Pons (tissue), 1 donor: ENCODE results near the gene CUL1.

ENCODE experiments used
- DNase-seq: peaks from one replicate; pipeline ENCODE4 v3.0.0-alpha.2; 2016; ENCODE audit warnings: low spot score

Gene CUL1

GRCh38 chr7:148761499-148762278 lies 63.0 kb downstream of the CUL1 start:
- no peak for DNase-seq

- no peak for DNase-seq
Observed at GRCh38 chr7:148763622-148764021, 64.9 kb downstream of the CUL1 start.

- DNase-seq: no peak
Observed at GRCh38 chr7:148770004-148770403, 71.3 kb downstream of the CUL1 start.

GRCh38 chr7:148772297-148773089 lies 73.8 kb downstream of the CUL1 start:
- DNase-seq: peak; percentile 11

- DNase-seq: no peak
Observed at GRCh38 chr7:148773334-148773733, 74.6 kb downstream of the CUL1 start.

GRCh38 chr7:148774471-148774870 lies 75.8 kb downstream of the CUL1 start:
- DNase-seq: no peak

GRCh38 chr7:148782757-148783456 lies 84.2 kb downstream of the CUL1 start:
- DNase-seq: no peak

- no peak for DNase-seq
Observed at GRCh38 chr7:148783801-148784527, 85.3 kb downstream of the CUL1 start.

- DNase-seq: no peak
Observed at GRCh38 chr7:148787571-148788295, 89.0 kb downstream of the CUL1 start.

GRCh38 chr7:148789220-148789619 lies 90.5 kb downstream of the CUL1 start:
- DNase-seq: no peak

- no peak for DNase-seq
Observed at GRCh38 chr7:148790131-148790726, 91.5 kb downstream of the CUL1 start.

- DNase-seq: no peak
Observed at GRCh38 chr7:148790850-148791249, 92.1 kb downstream of the CUL1 start.

- no peak for DNase-seq
Observed at GRCh38 chr7:148791546-148791945, 92.8 kb downstream of the CUL1 start.

- no peak for DNase-seq
Observed at GRCh38 chr7:148793590-148793989, 94.9 kb downstream of the CUL1 start.

- DNase-seq: no peak
Observed at GRCh38 chr7:148794476-148794875, 95.8 kb downstream of the CUL1 start.

- DNase-seq: no peak
Observed at GRCh38 chr7:148796841-148797240, 98.1 kb downstream of the CUL1 start.

GRCh38 chr7:148799893-148800555 lies 101.3 kb downstream of the CUL1 start:
- no peak for DNase-seq

GRCh38 chr7:148800677-148801076 lies 102.0 kb downstream of the CUL1 start:
- DNase-seq: no peak

- no peak for DNase-seq
Observed at GRCh38 chr7:148802101-148802493, 103.4 kb downstream of the CUL1 start.

GRCh38 chr7:148803094-148803493 lies 104.4 kb downstream of the CUL1 start:
- DNase-seq: no peak
